GM12878 (cell line): Measurements from ENCODE around the gene NLRC3. TPM values are rescaled to one million over a fixed set of nuclear protein-coding genes. Genes with fewer than 3 reads are reported as not detected.

Source experiments
- ATAC-seq: fragments of 200-7000 bp; cut with Tn5 transposase; 3 replicates; pipeline ENCODE4 v1.9.1; 2020; ENCODE audit warnings: mild to moderate bottlenecking, moderate library complexity
- BruUV-seq: library from RNA; stranded (reverse); fragments of 400-500 nt; replicated peaks from 2 replicates; lab custom pipeline; 2021; lab: Mats Ljungman, UMichigan
- CTCF ChIA-PET: fragments of 300-600 bp; sonication (Branson Sonifier 250); formaldehyde crosslinking; extraction: SDS; loops from one replicate; lab custom pipeline; 2021; ENCODE audit warnings: inconsistent platforms; lab: Yijun Ruan, JAX
- POLR2A ChIA-PET: fragments of 350-600 bp; formaldehyde crosslinking; extraction: SDS; loops from one replicate; lab custom pipeline; 2021; ENCODE audit warnings: inconsistent platforms; lab: Charles Lee
- RAD21 ChIA-PET: fragments of 300-600 bp; sonication (Branson Sonifier 250); formaldehyde crosslinking; loops from one replicate; lab custom pipeline; 2023; ENCODE audit warnings: antibody characterized with exemption; ENCODE audit not compliant: unreplicated experiment; lab: Charles Lee
- SMC1A ChIA-PET: fragments of 300-600 bp; sonication (Branson Sonifier 250); formaldehyde crosslinking; loops from one replicate; lab custom pipeline; 2023; ENCODE audit not compliant: unreplicated experiment, uncharacterized antibody; lab: Charles Lee
- DNase-seq: peaks from one replicate; pipeline ENCODE4 v3.0.0-alpha.2; 2011; ENCODE audit warnings: low read depth, low spot score
- FAIRE-seq: peaks from 3 replicates; lab custom pipeline; 2011; peaks lifted over from hg19 to GRCh38; lab: Jason Lieb, UNC
- H2AFZ ChIP-seq: 2 replicates; pipeline ENCODE4 v1.6.0; 2011; ENCODE audit warnings: low read depth, low read length, control low read depth; ENCODE audit not compliant: control insufficient read depth
- H3K27ac ChIP-seq: 2 replicates; pipeline ENCODE4 v1.5.1; 2011; ENCODE audit warnings: control low read depth; ENCODE audit not compliant: control insufficient read depth, insufficient read depth
- H3K27me3 ChIP-seq, 2 experiments: replicated peaks in 1 of 2; 2 replicates each; pipeline versions ENCODE4 v1.6.0 to v1.6.1; 2011; ENCODE audit warnings: low read length in 1 of 2; ENCODE audit not compliant: control insufficient read depth in 2 of 2, insufficient read depth in 2 of 2
- H3K36me3 ChIP-seq, 2 experiments: 2 replicates each; pipeline ENCODE4 v1.5.1; 2011; ENCODE audit warnings: low read length in 1 of 2; ENCODE audit not compliant: control insufficient read depth in 2 of 2, insufficient read depth in 2 of 2
- H3K4me1 ChIP-seq: 2 replicates; pipeline ENCODE4 v1.6.1; 2011; ENCODE audit warnings: mild to moderate bottlenecking, low read length, moderate library complexity, mixed read lengths; ENCODE audit not compliant: control insufficient read depth, insufficient read depth
- H3K4me2 ChIP-seq: 2 replicates; pipeline ENCODE4 v1.6.0; 2011; ENCODE audit warnings: control low read depth; ENCODE audit not compliant: control insufficient read depth, insufficient read depth
- H3K4me3 ChIP-seq: fragments of 200-600 bp; sonication (generic); 2 replicates; pipeline ENCODE4 v1.5.1; 2016
- H3K79me2 ChIP-seq: 2 replicates; pipeline ENCODE4 v1.6.0; 2011; ENCODE audit warnings: low read length; ENCODE audit not compliant: control insufficient read depth, insufficient read depth
- H3K9ac ChIP-seq: 2 replicates; pipeline ENCODE4 v1.8.0; 2011; ENCODE audit warnings: low read length, control low read depth, mixed read lengths; ENCODE audit not compliant: control insufficient read depth, insufficient read depth
- H3K9me3 ChIP-seq: replicated peaks from 3 replicates; pipeline ENCODE4 v1.5.1; 2011; ENCODE audit warnings: mild to moderate bottlenecking, low read length; ENCODE audit not compliant: control insufficient read depth, insufficient read depth
- H4K20me1 ChIP-seq: 2 replicates; pipeline ENCODE4 v1.6.0; 2011; ENCODE audit not compliant: control insufficient read depth, insufficient read depth
- ATF3 ChIP-seq: IDR thresholded peaks from 2 replicates; pipeline ENCODE4 v1.6.1; 2011; ENCODE audit warnings: low read depth, mild to moderate bottlenecking, low read length, moderate library complexity, borderline replicate concordance; ENCODE audit errors: extremely low read depth
- BHLHE40 ChIP-seq, 2 experiments: fragments of 450-650 bp in 1 of 2; IDR thresholded peaks; 2 replicates each; pipeline ENCODE4 v1.6.1; 2011 to 2017; ENCODE audit warnings: low read depth in 2 of 2, borderline replicate concordance in 1 of 2, improper control_type of control experiment in 1 of 2, low read length in 1 of 2, mild to moderate bottlenecking in 1 of 2
- CEBPB ChIP-seq, 2 experiments: fragments of 150-350 bp in 1 of 2; IDR thresholded peaks; 2 replicates each; pipeline ENCODE4 v1.6.1; 2012 to 2014; ENCODE audit warnings: low read depth in 2 of 2, low read length in 2 of 2, borderline replicate concordance in 1 of 2, inconsistent platforms in 1 of 2
- CHD1 ChIP-seq: IDR thresholded peaks from 2 replicates; pipeline ENCODE4 v1.6.1; 2012; ENCODE audit warnings: low read depth, low read length, improper control_type of control experiment
- GATAD2B ChIP-seq: fragments of 450-650 bp; conservative IDR thresholded peaks from 2 replicates; pipeline ENCODE4 v1.6.1; 2017; ENCODE audit warnings: low read depth, mild to moderate bottlenecking, moderate library complexity
- HSF1 ChIP-seq: fragments of 150-350 bp; IDR thresholded peaks from 2 replicates; pipeline ENCODE4 v1.6.1; 2014; ENCODE audit warnings: mild to moderate bottlenecking, low read depth, low read length
- IKZF2 ChIP-seq, 2 experiments: fragments of 450-650 bp; IDR thresholded peaks; 2 replicates each; pipeline ENCODE4 v1.6.1; 2017; ENCODE audit warnings: mild to moderate bottlenecking in 2 of 2, moderate library complexity in 2 of 2
- IRF4 ChIP-seq: IDR thresholded peaks from 2 replicates; pipeline ENCODE4 v1.6.1; 2011; ENCODE audit warnings: low read depth, low read length
- MEF2A ChIP-seq: IDR thresholded peaks from 2 replicates; pipeline ENCODE4 v1.6.1; 2011; ENCODE audit warnings: low read depth, mild to moderate bottlenecking, low read length, moderate library complexity; ENCODE audit not compliant: insufficient read depth
- NFYB ChIP-seq: IDR thresholded peaks from 2 replicates; pipeline ENCODE4 v1.6.1; 2011; ENCODE audit warnings: low read depth, mild to moderate bottlenecking, low read length, improper control_type of control experiment, moderate library complexity; ENCODE audit not compliant: insufficient read depth
- NR2C2 ChIP-seq: IDR thresholded peaks from 2 replicates; pipeline ENCODE4 v1.6.1; 2011; ENCODE audit warnings: borderline replicate concordance, low read depth; ENCODE audit not compliant: control insufficient read depth, insufficient read length
- NR2F1 ChIP-seq: fragments of 450-650 bp; conservative IDR thresholded peaks from 2 replicates; pipeline ENCODE4 v1.6.1; 2017; ENCODE audit warnings: mild to moderate bottlenecking
- PAX5 ChIP-seq: IDR thresholded peaks from 2 replicates; pipeline ENCODE4 v1.6.1; 2011; ENCODE audit warnings: low read depth, low read length, borderline replicate concordance
- POLR2AphosphoS5 ChIP-seq: IDR thresholded peaks from 2 replicates; pipeline ENCODE4 v1.6.1; 2011; ENCODE audit warnings: mild to moderate bottlenecking, low read length, inconsistent platforms
- RB1 ChIP-seq: fragments of 450-650 bp; formaldehyde crosslinking; IDR thresholded peaks from 2 replicates; pipeline ENCODE4 v1.6.1; 2017; ENCODE audit warnings: mild to moderate bottlenecking, borderline replicate concordance
- STAT1 ChIP-seq: fragments of 450-650 bp; conservative IDR thresholded peaks from 2 replicates; pipeline ENCODE4 v1.6.1; 2014; ENCODE audit warnings: antibody characterized with exemption, mild to moderate bottlenecking
- SUZ12 ChIP-seq: fragments of 200-600 bp; sonication (generic); IDR thresholded peaks from one replicate; pipeline ENCODE4 v1.6.1; 2018; ENCODE audit warnings: antibody characterized with exemption, mild to moderate bottlenecking; ENCODE audit not compliant: unreplicated experiment
- TCF7 ChIP-seq: IDR thresholded peaks from 2 replicates; pipeline ENCODE4 v1.6.1; 2014; ENCODE audit warnings: antibody characterized with exemption, borderline replicate concordance
- ZNF24 ChIP-seq: fragments of 450-650 bp; IDR thresholded peaks from 2 replicates; pipeline ENCODE4 v1.6.1; 2017; ENCODE audit warnings: antibody characterized with exemption, mild to moderate bottlenecking
- ZNF274 ChIP-seq: IDR thresholded peaks from one replicate; pipeline ENCODE4 v1.8.0; 2011; ENCODE audit not compliant: insufficient read length, insufficient read depth
- WGBS: methylation state at CpG from one replicate; pipeline ENCODE4 v1.1.6; 2016; ENCODE audit warnings: low lambda C conversion rate; ENCODE audit not compliant: insufficient replicate concordance, insufficient coverage; ENCODE audit errors: missing lambda C conversion rate; 5-methylcytosine and 5-hydroxymethylcytosine counted together
- in situ Hi-C: fragments of 300-500 bp; cut with MboI; formaldehyde crosslinking; loops from 9 replicates; pipeline ENCODE4 v1.14.3; 2018; ENCODE audit warnings: mixed read lengths
- intact Hi-C: fragments of 100-400 bp; cut with micrococcal nuclease; formaldehyde crosslinking; loops from one replicate; pipeline ENCODE4 v1.14.2; 2022; ENCODE audit not compliant: unreplicated experiment
- polyA plus RNA-seq, 11 experiments: library from polyadenylated mRNA; depleted of rRNA in 4 of 11; unstranded in 6 of 11; stranded (reverse) in 5 of 11; fragments of >200 nt; fragmentation: Nextera tagmentation in 4 of 11; fragmentation: Illumina TruSeq in 1 of 11; extraction: Ambion mirVana in 4 of 11; extraction: Trizol in 1 of 11; gene quantifications; 1 replicate in 1 of 11; 2 replicates in 10 of 11; pipeline versions ENCODE4 v1.2.1 to v1.2.3, GENCODE V29; 2011 to 2016; ENCODE audit warnings: inconsistent platforms in 2 of 11, missing spikeins in 2 of 11, low read depth in 1 of 11
- total RNA-seq, 4 experiments: library from RNA; depleted of rRNA in 3 of 4; stranded (reverse); fragments of >200 nt in 3 of 4; fragmentation: Illumina TruSeq in 1 of 4; extraction: Trizol in 1 of 4; gene quantifications; 2 replicates each; pipeline versions ENCODE4 v1.2.1 to v1.2.3, GENCODE V29; 2013 to 2021

The NLRC3 gene
- total and polyA plus RNA-seq, 10 of the 15 experiments (the other 5 are each of a cell fraction or from before 2014, with no cell fraction given): 2.2 to 17.8 (median 7.6) TPM

GRCh38 chr16:3591436-3591803, 14.2 kb upstream of the NLRC3 start:
- ChIA-PET CTCF (no interaction called here), POLR2A (no interaction called here), SMC1A (no interaction called here)
- Histone ChIP-seq H4K20me1 (no peaks in the 10 kb centered on the region), H3K36me3 (peaks cover 0 to 3% of the 10 kb centered on the region in 2 experiments; a peak in 1 of 4 replicates), H3K4me1 (peaks cover 11% of the 10 kb centered on the region), H3K27me3 (no peaks in the 10 kb centered on the region), H3K4me2 (no peak overlapping the region), H2AFZ (no peak overlapping the region), H3K27ac (no peak overlapping the region), H3K4me3 (no peak overlapping the region), H3K79me2 (no peaks in the 10 kb centered on the region)
- WGBS: 99% methylated on average over 5 of the region's 5 CpGs
- no TSS peak for BruUV-seq
- FAIRE-seq (no peak), DNase-seq (no peak), ATAC-seq (no peak)
- in situ Hi-C loops: no loop called here
- no peak for TF ChIP-seq NFYB
- TF ChIP-seq STAT1: no peak
- TF ChIP-seq IKZF2 (IDR thresholded peaks at IDR 0.05): no peak
- no peak for TF ChIP-seq PAX5
- TF ChIP-seq NR2C2: no peak
- no peak for TF ChIP-seq TCF7
- TF ChIP-seq ZNF24: no peak
- no peak for TF ChIP-seq MEF2A
- no peak for TF ChIP-seq CEBPB (IDR thresholded peaks at IDR 0.05; ENCODE audit: borderline replicate concordance in 1 of 2, low read depth in 2 of 2, low read length in 2 of 2)
- no peak for TF ChIP-seq ZNF274
- TF ChIP-seq ATF3: no peak
- TF ChIP-seq IRF4: no peak
- no peak for TF ChIP-seq RB1
- no peak for TF ChIP-seq CHD1
- TF ChIP-seq NR2F1: no peak
- no peak for TF ChIP-seq GATAD2B
- no peak for TF ChIP-seq POLR2AphosphoS5
- no peak for TF ChIP-seq SUZ12
- TF ChIP-seq BHLHE40 (IDR thresholded peaks at IDR 0.05; ENCODE audit: borderline replicate concordance in 1 of 2, low read depth in 2 of 2, low read length in 1 of 2): no peak
- TF ChIP-seq HSF1: no peak
- TF ChIP-seq, all 136 proteins: peak for 0
- Histone ChIP-seq H3K9me3 (no peaks in the 10 kb centered on the region), H3K9ac (no peak overlapping the region)
- RAD21 ChIA-PET: no interaction called here
- intact Hi-C loops: no loop called here
